Ishikawa (cell line): ENCODE data around the gene REC8.

ENCODE experiments used
- CEBPB ChIP-seq: IDR thresholded peaks from 2 replicates; pipeline ENCODE4 v1.6.1; 2012
- CREB1 ChIP-seq: IDR thresholded peaks from 2 replicates; pipeline ENCODE4 v1.6.1; 2012; ENCODE audit warnings: low read depth
- EGR1 ChIP-seq: IDR thresholded peaks from 2 replicates; pipeline ENCODE4 v1.6.1; 2012
- EP300 ChIP-seq: IDR thresholded peaks from 2 replicates; pipeline ENCODE4 v1.6.1; 2012; ENCODE audit warnings: borderline replicate concordance
- FOXM1 ChIP-seq: IDR thresholded peaks from 2 replicates; pipeline ENCODE4 v1.6.1; 2012; ENCODE audit warnings: low read depth, borderline replicate concordance
- MAX ChIP-seq: IDR thresholded peaks from 2 replicates; pipeline ENCODE4 v1.6.1; 2012
- NFIC ChIP-seq: IDR thresholded peaks from 2 replicates; pipeline ENCODE4 v1.6.1; 2012
- RAD21 ChIP-seq: IDR thresholded peaks from 2 replicates; pipeline ENCODE4 v1.6.1; 2012; ENCODE audit warnings: low read depth
- REST ChIP-seq: IDR thresholded peaks from 2 replicates; pipeline ENCODE4 v1.6.1; 2012; ENCODE audit warnings: low read depth, mild to moderate bottlenecking
- TAF1 ChIP-seq: IDR thresholded peaks from 2 replicates; pipeline ENCODE4 v1.6.1; 2012; ENCODE audit warnings: low read depth, mild to moderate bottlenecking
- TCF12 ChIP-seq: IDR thresholded peaks from 2 replicates; pipeline ENCODE4 v1.6.1; 2012; ENCODE audit warnings: low read depth
- TEAD4 ChIP-seq: IDR thresholded peaks from 2 replicates; pipeline ENCODE4 v1.6.1; 2012
- USF1 ChIP-seq: IDR thresholded peaks from 2 replicates; pipeline ENCODE4 v1.6.1; 2012
- YY1 ChIP-seq: IDR thresholded peaks from 2 replicates; pipeline ENCODE4 v1.6.1; 2012; ENCODE audit warnings: low read depth
- ZBTB7A ChIP-seq: IDR thresholded peaks from 2 replicates; pipeline ENCODE4 v1.6.1; 2012; ENCODE audit warnings: low read depth

REC8 gene

GRCh38 chr14:24160850-24161804, 10.8 kb upstream of the REC8 start, which contains the start of gene IRF9:
TSS of gene IRF9 (plus strand) at chr14:24161265. CDS start at chr14:24162145, 880 bp downstream.
- peak; percentile 42; the same call in 1 of the 2 replicates for TF ChIP-seq TEAD4
- no peak; the same call in 1 of the 2 replicates for TF ChIP-seq TAF1
- 0 out of 2 replicates have a peak, but pooled peaks have one; percentile 10 for TF ChIP-seq EP300
- TF ChIP-seq CREB1: no peak
- TF ChIP-seq CEBPB: no peak
- TF ChIP-seq MAX: peak; percentile 65; the same call in 1 of the 2 replicates
- TF ChIP-seq REST: no peak
- TF ChIP-seq NFIC: peak; percentile 95
- peak; percentile 73 for TF ChIP-seq RAD21
- no peak for TF ChIP-seq FOXM1
- no peak for TF ChIP-seq ZBTB7A
- TF ChIP-seq EGR1: no peak
- TF ChIP-seq YY1: peak; percentile 21; the same call in 1 of the 2 replicates
- TF ChIP-seq TCF12: 0 out of 2 replicates have a peak, but pooled peaks have one; percentile 25
- peak; percentile 97 for TF ChIP-seq USF1

- no peak for TF ChIP-seq YY1
- TF ChIP-seq REST: no peak
- no peak for TF ChIP-seq FOXM1
Measured at GRCh38 chr14:24162093-24162492, 9.8 kb upstream of the REC8 start.

GRCh38 chr14:24164518-24164991, 7.3 kb upstream of the REC8 start:
- no peak for TF ChIP-seq TAF1
- TF ChIP-seq MAX: no peak
- no peak for TF ChIP-seq TEAD4
- TF ChIP-seq YY1: no peak
- TF ChIP-seq FOXM1: no peak
- no peak for TF ChIP-seq TCF12
- TF ChIP-seq EGR1: no peak
- no peak for TF ChIP-seq ZBTB7A
- no peak for TF ChIP-seq CREB1
- TF ChIP-seq NFIC: no peak
- no peak for TF ChIP-seq RAD21
- no peak for TF ChIP-seq EP300
- no peak for TF ChIP-seq CEBPB

- TF ChIP-seq TEAD4: no peak
- no peak for TF ChIP-seq CEBPB
- TF ChIP-seq TAF1: no peak
Measured at GRCh38 chr14:24165785-24166184, 6.1 kb upstream of the REC8 start.

- no peak for TF ChIP-seq TCF12
Measured at GRCh38 chr14:24167469-24168114, 4.3 kb upstream of the REC8 start.

- TF ChIP-seq MAX (no peak), NFIC (no peak), EP300 (no peak)
Measured at GRCh38 chr14:24172261-24172860, 481 bp downstream of the REC8 start.
